Esophagus muscularis mucosa (tissue), 4 donors: ENCODE results near the gene PAQR5. TPM values are rescaled to one million over a fixed set of nuclear protein-coding genes. Genes with fewer than 3 reads are reported as not detected.
"Not testable (repeated sequence)": the region's sequence is repeated elsewhere in the genome, so short reads cannot be mapped to it uniquely, and the experiment has no call there.

Experiments
- DNase-seq: peaks from one replicate; pipeline ENCODE4 v3.0.0-alpha.2; 2017; ENCODE audit errors: extremely low spot score
- H3K27ac ChIP-seq, 4 donors: fragments of 200-600 bp; sonication (generic); replicated peaks in 1 of 4; 1 replicate in 3 of 4; 2 replicates in 1 of 4; pipeline ENCODE4 v1.5.1; 2016 to 2019; ENCODE audit warnings: mild to moderate bottlenecking in 1 of 4
- H3K27me3 ChIP-seq, 4 donors: fragments of 200-600 bp; sonication (generic); one replicate each; pipeline versions ENCODE4 v1.5.1 to v1.6.0; 2016 to 2019
- H3K36me3 ChIP-seq, 4 donors: fragments of 200-600 bp; sonication (generic); one replicate each; pipeline ENCODE4 v1.5.1; 2016 to 2019
- H3K4me1 ChIP-seq, 4 donors: fragments of 200-600 bp; sonication (generic); one replicate each; pipeline ENCODE4 v1.5.1; 2016 to 2019
- H3K4me3 ChIP-seq, 4 donors: fragments of 200-600 bp; sonication (generic); 1 replicate in 2 of 4; 2 replicates in 2 of 4; pipeline ENCODE4 v1.5.1; 2016 to 2019; ENCODE audit warnings: mild to moderate bottlenecking in 4 of 4, moderate library complexity in 1 of 4
- H3K9me3 ChIP-seq, 4 donors: fragments of 200-600 bp; sonication (generic); 1 replicate in 3 of 4; 2 replicates in 1 of 4; pipeline ENCODE4 v1.5.1; 2016 to 2019
- CTCF ChIP-seq, 3 experiments: fragments of 200-600 bp in 2 of 3; fragments of 450-650 bp in 1 of 3; sonication (generic) in 2 of 3; IDR thresholded peaks; one replicate each; pipeline ENCODE4 v1.5.1; 2017 to 2019; ENCODE audit warnings: antibody characterized with exemption in 3 of 3, mild to moderate bottlenecking in 2 of 3, moderate library complexity in 1 of 3
- EP300 ChIP-seq: sonication (generic); formaldehyde crosslinking; IDR thresholded peaks from one replicate; pipeline ENCODE4 v1.6.1; 2017; ENCODE audit warnings: antibody characterized with exemption
- POLR2A ChIP-seq: fragments of 450-650 bp; IDR thresholded peaks from one replicate; pipeline ENCODE4 v1.6.1; 2017; ENCODE audit warnings: antibody characterized with exemption, moderate library complexity, mild to moderate bottlenecking, low read depth
- POLR2AphosphoS5 ChIP-seq, 2 donors: sonication (generic); formaldehyde crosslinking; IDR thresholded peaks; one replicate each; pipeline ENCODE4 v1.6.1; 2017; ENCODE audit warnings: antibody characterized with exemption in 2 of 2
- WGBS: methylation state at CpG from one replicate; pipeline ENCODE4 v1.1.5; 2018; 5-methylcytosine and 5-hydroxymethylcytosine counted together
- intact Hi-C: fragments of 100-400 bp; cut with DNase I; formaldehyde crosslinking; loops from one replicate; pipeline ENCODE4 v1.15.1; 2023
- total RNA-seq, 4 donors: library from RNA; depleted of rRNA; stranded (reverse); fragments of >200 nt; gene quantifications; one replicate each; pipeline versions ENCODE4 v1.1.0 to v1.2.1, GENCODE V29; 2016

Gene PAQR5
- total RNA-seq, 4 donors from 2014 or later = 0.32 to 3.0 (median 1.5) TPM

DNA sequence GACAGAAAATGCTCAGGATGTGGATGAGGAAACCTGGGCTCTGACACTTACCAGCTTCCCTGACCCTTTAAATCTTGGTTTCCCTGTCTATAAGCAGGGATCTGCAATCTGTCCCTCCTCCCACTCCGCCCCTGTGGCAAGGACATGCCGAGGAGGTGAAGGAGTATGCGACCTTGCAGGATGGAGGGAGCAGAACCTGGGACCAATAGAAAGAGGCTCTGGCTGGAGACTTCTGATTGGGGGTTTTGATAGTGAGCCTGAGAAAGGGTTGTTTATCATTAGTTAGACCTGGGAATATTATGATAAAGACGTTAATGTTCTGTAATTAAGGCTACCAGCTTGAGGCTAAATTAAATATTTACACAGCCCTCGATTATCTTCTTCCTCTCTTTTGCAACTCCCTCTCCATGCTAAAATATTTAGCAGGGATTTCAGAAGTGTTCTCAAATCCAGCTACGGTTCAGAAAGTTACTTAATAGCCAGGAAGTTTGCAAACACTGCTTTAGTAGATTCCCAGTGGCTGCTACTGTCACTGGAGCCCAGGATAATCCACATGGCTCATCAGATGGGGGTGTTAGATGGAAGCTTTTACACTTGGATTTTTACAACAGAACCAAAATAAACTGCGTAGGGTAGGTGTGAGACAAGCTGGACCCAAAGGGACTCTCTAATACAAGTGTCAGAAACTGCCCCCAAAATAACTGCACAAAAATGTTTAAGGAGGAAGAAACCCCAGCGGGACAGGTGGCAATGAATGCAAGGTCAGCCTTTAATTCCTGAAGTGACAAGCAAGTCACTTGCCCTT, 9.2 kb upstream of the PAQR5 start:
- intact Hi-C loops = no loop called here
- Histone ChIP-seq H3K27ac (no peak overlapping the region), H3K9me3 (no peaks in the 10 kb centered on the region), H3K4me1 (peaks cover 0 to 4% (median 0%) of the 10 kb centered on the region in 4 donors), H3K4me3 (no peak overlapping the region), H3K27me3 (peaks cover 0 to 5% (median 0%) of the 10 kb centered on the region in 4 donors), H3K36me3 (no peaks in the 10 kb centered on the region)
- WGBS = 62% methylated on average over 8 of the region's 8 CpGs
- no peak for DNase-seq
- TF ChIP-seq CTCF (IDR thresholded peaks at IDR 0.05) = no peak
- TF ChIP-seq POLR2A = no peak
- no peak for TF ChIP-seq EP300

DNA sequence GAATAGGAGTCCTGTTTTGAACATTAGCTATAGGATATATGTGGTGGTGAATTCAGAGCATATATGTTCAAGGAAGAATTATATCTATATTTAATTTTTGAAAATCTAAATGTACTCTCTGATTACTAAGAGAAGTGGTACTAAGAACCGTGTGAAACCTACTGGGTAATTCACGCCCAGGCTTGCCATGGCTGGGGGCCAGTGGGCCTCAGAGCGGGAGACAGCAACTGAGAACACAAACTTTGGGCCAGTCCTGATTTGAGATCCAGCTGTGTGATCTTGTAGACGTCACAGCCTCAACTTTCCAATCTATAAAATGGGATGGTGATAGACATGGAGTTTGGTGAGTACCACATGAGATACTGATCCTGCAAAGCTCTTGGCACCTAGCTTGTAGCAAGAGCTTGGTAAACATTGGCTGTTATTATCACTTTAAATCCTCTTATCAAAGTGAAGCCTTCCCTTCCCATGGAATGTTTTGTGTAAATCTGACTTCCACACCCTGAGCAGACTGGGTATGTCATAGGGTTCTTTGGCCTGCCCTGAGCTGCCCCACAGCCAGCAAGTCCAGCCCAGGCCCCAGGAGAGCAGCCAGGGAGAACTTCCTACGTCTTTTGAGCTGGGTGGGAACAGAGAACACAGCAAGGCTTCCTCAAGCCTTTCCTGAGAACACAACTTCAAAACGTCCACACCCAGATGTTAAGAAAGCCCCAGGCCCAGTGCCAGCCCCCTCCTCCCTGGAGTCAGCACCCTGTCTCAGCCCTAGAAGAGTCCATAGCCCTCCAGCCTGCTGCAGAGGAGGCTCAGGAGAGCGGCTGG, 8.2 kb upstream of the PAQR5 start:
- 76% methylated on average over 6 of the region's 7 CpGs for WGBS
- no peaks in the 10 kb centered on the region for H3K36me3 ChIP-seq
- H3K4me3 ChIP-seq = no peak overlapping the region
- TF ChIP-seq POLR2AphosphoS5 (IDR thresholded peaks at IDR 0.05) (peak in 1 of 2 donors; percentile 6), EP300 (no peak)
- intact Hi-C loops = no loop called here
- H3K4me1 ChIP-seq = peaks cover 0 to 4% (median 0%) of the 10 kb centered on the region in 4 donors
- H3K9me3 ChIP-seq = no peaks in the 10 kb centered on the region
- DNase-seq = no peak
- H3K27me3 ChIP-seq = no peaks in the 10 kb centered on the region
- H3K27ac ChIP-seq = no peak overlapping the region

DNA sequence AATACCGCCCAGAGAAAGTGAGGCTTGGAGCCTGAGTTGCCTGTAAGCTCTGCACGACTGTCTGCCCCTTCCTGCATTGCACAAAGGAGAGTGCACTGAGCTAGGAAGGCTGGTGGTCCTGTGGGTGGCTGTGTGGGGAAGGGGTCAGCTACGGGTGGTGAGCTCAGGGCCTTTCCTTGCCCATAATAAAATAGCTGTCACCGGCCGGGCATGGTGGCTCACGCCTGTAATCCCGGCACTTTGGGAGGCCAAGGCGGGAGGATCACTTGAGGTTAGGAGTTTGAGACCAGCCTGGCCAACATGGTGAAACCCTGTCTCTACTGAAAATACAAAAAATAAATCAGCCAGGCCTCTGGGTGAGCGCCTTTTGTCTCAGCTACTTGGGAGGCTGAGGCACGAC, 7.1 kb upstream of the PAQR5 start:
- H3K9me3 ChIP-seq, DNase-seq, H3K4me3 ChIP-seq, H3K27me3 ChIP-seq, intact Hi-C loops, H3K4me1 ChIP-seq, H3K36me3 ChIP-seq, H3K27ac ChIP-seq: not testable (repeated sequence)
- 97% methylated on average over 5 of the region's 10 CpGs for WGBS

DNA sequence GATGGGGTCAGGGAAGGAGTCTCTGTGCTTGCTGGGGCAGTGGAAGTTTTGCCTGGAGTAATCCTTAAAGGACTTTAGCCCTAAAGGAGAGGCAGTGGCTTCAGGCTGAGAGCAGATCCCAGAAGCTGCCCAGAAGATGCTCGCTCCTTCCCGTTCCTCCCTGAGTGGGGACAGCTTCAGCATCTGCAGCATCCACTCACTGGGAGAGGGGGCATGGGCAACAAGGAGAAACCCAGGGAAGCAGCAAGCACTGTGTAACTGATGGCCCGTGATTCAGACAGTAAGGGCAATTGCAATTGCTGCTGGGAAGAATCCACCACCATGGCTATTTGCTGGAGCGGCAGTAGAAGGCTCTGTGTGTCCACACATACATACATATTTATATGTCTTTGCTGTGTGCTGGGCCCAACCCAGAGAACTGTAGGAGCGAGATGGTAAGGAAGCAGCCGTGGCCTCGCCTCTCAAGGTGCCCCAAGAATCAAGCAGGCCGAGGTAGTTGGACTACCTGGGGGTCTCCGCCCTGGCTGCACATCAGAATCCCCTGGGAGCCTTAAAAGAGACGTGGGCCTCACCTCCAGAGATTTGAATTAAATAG, 5.8 kb upstream of the PAQR5 start:
- Histone ChIP-seq H3K9me3 (no peaks in the 10 kb centered on the region), H3K4me3 (no peak overlapping the region), H3K27ac (no peak overlapping the region), H3K4me1 (peaks cover 0 to 4% (median 0%) of the 10 kb centered on the region in 4 donors), H3K27me3 (peaks cover 0 to 8% (median 2%) of the 10 kb centered on the region in 4 donors), H3K36me3 (no peaks in the 10 kb centered on the region)
- 92% methylated on average over 10 of the region's 10 CpGs for WGBS
- no peak for DNase-seq
- intact Hi-C loops = no loop called here
- TF ChIP-seq POLR2A (no peak), POLR2AphosphoS5 (IDR thresholded peaks at IDR 0.05) (no peak), CTCF (IDR thresholded peaks at IDR 0.05) (no peak), EP300 (no peak)

DNA sequence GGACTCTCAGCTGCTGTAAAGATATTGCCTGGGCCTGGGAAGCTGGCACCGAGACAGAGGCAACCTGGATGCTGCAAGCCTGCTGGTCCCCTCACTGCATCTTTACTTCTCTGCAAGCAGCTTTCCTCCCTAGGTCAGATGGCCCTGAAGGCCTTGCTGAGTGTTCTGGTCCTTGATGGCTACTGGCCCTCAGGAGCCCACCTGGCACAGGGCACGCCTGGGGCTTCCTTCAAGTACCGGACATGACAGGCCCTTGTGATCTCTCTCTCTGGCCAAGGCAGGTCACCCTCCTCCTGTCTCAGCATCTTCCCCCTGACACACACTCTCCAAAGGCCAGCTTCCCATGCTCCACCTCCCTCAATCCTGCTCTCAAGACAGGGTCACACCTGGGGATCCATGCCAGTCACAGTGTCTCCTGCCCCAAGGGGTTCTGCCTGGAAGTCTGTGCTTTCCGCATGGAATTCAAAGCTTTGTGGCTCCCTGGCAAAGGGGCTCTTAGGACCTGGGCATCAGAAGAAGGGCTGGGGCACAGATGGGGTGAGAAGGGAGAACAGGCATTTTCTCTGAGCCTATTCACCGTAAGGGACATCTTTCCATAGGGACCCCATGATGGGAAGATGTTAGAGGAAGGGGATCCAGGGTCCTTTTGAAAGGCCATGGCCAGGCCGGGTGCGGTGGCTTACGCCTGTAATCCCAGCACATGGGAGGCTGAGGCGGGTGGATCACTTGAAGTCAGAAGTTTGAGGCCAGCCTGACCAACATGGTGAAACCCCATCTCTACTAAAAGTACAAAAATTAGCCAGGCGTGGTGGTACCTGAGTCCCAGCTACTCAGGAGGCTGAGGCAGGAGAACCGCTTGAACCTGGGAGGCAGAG, 4.7 kb upstream of the PAQR5 start:
- DNase-seq = no peak
- Histone ChIP-seq H3K4me1 (peaks cover 5 to 8% (median 6%) of the 10 kb centered on the region in 4 donors), H3K36me3 (no peaks in the 10 kb centered on the region), H3K4me3 (no peak overlapping the region), H3K27ac (no peak overlapping the region), H3K9me3 (no peaks in the 10 kb centered on the region), H3K27me3 (peaks cover 0 to 19% (median 9%) of the 10 kb centered on the region in 4 donors)
- TF ChIP-seq POLR2A (no peak), POLR2AphosphoS5 (IDR thresholded peaks at IDR 0.05) (no peak), CTCF (IDR thresholded peaks at IDR 0.05) (no peak), EP300 (no peak)
- WGBS = 98% methylated on average over 10 of the region's 11 CpGs
- intact Hi-C loops = no loop called here
